DOHH2 (cell line): ENCODE measurements around the gene SLCO3A1.

ENCODE experiments used
- EZH2phosphoT487 ChIP-seq: fragments of 200-600 bp; sonication (generic); IDR thresholded peaks from 2 replicates; pipeline ENCODE4 v1.6.1; 2017; ENCODE audit warnings: borderline replicate concordance, mild to moderate bottlenecking, antibody characterized with exemption, low read length, moderate library complexity, mixed read lengths
- TF ChIP-seq, protein P1 (sequence below): fragments of 200-600 bp; sonication (generic); IDR thresholded peaks from one replicate; pipeline ENCODE4 v1.5.1; 2014; ENCODE audit warnings: antibody characterized with exemption, mild to moderate bottlenecking, low read depth, low read length; ENCODE audit not compliant: poor library complexity, severe bottlenecking

DNA sequence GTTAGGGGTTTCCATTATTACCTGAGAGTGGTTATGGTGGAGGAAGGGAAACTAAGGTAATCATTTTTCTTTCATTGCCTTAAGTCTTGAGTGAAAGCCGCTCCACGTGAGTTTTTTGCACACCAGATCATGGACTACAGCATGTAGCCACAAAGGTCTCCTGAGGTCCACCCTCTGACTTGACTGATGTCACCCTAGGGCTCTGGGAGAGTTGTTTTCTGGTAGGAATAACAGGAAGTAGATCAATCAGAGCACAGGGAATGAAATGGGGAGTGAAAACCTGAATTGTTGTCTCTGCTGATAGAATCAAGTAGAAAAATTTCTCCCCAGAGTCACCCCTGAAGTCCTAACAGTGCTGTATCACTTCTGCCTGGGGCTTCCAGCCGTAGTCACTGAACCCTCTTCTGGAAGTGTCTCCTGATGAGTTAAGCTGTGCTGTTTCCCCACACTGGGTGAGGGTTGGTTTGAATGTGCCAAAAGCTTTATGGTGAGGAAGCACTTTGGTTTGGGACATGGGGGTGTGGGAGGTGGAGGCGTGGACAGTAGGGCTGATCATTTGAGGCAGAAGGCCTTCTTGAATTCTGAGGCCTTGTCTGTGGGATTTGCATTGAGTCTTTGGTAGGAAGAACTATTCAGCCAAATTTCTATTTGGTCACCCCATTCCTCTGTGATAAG lies 64.3 kb downstream of the SLCO3A1 start:
- TF ChIP-seq, protein P1, sequence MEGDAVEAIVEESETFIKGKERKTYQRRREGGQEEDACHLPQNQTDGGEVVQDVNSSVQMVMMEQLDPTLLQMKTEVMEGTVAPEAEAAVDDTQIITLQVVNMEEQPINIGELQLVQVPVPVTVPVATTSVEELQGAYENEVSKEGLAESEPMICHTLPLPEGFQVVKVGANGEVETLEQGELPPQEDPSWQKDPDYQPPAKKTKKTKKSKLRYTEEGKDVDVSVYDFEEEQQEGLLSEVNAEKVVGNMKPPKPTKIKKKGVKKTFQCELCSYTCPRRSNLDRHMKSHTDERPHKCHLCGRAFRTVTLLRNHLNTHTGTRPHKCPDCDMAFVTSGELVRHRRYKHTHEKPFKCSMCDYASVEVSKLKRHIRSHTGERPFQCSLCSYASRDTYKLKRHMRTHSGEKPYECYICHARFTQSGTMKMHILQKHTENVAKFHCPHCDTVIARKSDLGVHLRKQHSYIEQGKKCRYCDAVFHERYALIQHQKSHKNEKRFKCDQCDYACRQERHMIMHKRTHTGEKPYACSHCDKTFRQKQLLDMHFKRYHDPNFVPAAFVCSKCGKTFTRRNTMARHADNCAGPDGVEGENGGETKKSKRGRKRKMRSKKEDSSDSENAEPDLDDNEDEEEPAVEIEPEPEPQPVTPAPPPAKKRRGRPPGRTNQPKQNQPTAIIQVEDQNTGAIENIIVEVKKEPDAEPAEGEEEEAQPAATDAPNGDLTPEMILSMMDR, result no peak
- TF ChIP-seq EZH2phosphoT487, result no peak
